ENCODE data around the gene ANKS6. TPM values are rescaled to one million over a fixed set of nuclear protein-coding genes. Genes with fewer than 3 reads are reported as not detected.

The ANKS6 gene
- 37.8 TPM for polyA plus RNA-seq (2012; ENCODE audit: insufficient read depth, insufficient read length)

DNA sequence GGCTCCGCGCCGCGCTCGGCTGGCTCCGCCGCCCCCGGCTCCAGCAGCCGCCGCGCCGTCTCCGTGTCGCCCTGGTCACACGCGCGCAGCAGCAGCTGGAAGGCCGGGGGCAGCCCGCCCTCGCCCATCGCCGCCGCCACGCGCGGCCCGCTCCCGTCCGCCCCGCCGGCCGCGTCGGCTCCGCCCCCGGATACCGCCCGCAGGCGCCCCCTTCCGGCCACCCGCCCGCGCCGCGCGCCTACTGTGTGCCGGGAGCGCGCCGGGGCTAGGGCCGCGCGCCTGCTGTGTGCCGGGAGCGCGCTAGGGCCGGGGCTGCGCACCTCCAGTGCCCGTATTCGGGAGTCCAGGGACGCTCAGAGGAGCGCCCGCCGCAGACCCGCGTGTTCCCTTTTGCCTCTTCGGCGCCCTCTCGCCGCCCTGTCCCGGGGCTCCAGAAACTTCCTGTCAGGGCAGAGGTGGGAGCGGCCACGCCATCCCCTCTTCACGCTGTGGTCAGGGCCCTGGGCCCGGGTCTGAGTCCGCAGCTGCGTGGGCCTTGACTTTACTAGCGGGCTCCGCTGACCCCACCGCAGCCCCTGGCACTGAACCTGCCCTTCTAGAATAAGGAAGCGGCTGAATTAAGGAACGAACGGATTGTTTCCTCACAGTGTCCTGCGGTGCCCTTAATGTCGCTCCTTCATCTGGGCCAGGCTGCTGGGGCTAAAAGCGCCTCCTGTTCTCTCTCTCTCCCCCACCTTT is at the start of gene ANKS6:
ANKS6 (minus strand) TSS at position 192 of the 738 bp plus-strand sequence; CDS start at position 128, 64 bp downstream.
- peak within 1 kb of the TSS; percentile 57 for H3K4me3 ChIP-seq (ENCODE audit: low read length)
- peak; percentile 52 for DNase-seq (ENCODE audit: low read depth, low spot score)

DNA sequence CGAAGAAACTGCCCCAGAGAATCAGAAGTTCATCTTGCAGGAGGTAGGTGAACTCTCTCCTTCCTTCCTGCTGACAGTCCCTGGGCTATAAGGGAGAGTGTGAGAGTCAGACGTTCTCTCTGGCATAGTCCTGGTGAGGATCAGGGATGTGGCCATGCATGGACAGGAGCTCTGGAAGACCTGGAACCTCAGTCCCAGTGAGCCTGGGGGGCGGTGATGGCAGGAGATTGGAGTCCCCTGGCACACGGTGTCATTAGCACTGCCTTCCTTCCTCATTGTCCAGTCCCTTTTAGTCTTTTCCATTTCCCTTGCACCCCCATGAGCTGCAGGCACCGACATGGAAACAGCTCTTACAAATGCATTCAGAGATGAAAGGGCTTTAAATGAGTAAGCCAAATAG is 49.7 kb upstream of the ANKS6 start:
- no peak overlapping the region for H3K4me3 ChIP-seq (ENCODE audit: low read length)
- DNase-seq (ENCODE audit: low read depth, low spot score), result no peak

- DNase-seq (ENCODE audit: low read depth, low spot score), result no peak
- no peak overlapping the region for H3K4me3 ChIP-seq (ENCODE audit: low read length)
Observed at GRCh38 chr9:98842510-98842909, 46.2 kb upstream of the ANKS6 start.

- DNase-seq (ENCODE audit: low read depth, low spot score), result no peak
- no peak overlapping the region for H3K4me3 ChIP-seq (ENCODE audit: low read length)
Observed at GRCh38 chr9:98839724-98840123, 43.4 kb upstream of the ANKS6 start.

- H3K4me3 ChIP-seq (ENCODE audit: low read length), result no peak overlapping the region
- no peak for DNase-seq (ENCODE audit: low read depth, low spot score)
Observed at GRCh38 chr9:98838868-98839565, 42.7 kb upstream of the ANKS6 start.

- no peak for DNase-seq (ENCODE audit: low read depth, low spot score)
- no peak overlapping the region for H3K4me3 ChIP-seq (ENCODE audit: low read length)
Observed at GRCh38 chr9:98838155-98838867, 42.0 kb upstream of the ANKS6 start.

GRCh38 chr9:98837516-98837915 is 41.2 kb upstream of the ANKS6 start:
- no peak overlapping the region for H3K4me3 ChIP-seq (ENCODE audit: low read length)
- DNase-seq (ENCODE audit: low read depth, low spot score), result no peak

- H3K4me3 ChIP-seq (ENCODE audit: low read length), result no peak overlapping the region
Observed at GRCh38 chr9:98836206-98836605, 39.9 kb upstream of the ANKS6 start.

GRCh38 chr9:98834386-98834785 is 38.0 kb upstream of the ANKS6 start:
- no peak for DNase-seq (ENCODE audit: low read depth, low spot score)
- H3K4me3 ChIP-seq (ENCODE audit: low read length), result no peak overlapping the region

More at GRCh38 chr9:98836206-98836605, 39.9 kb upstream of the ANKS6 start:
- DNase-seq (ENCODE audit: low read depth, low spot score), result no peak

DNA sequence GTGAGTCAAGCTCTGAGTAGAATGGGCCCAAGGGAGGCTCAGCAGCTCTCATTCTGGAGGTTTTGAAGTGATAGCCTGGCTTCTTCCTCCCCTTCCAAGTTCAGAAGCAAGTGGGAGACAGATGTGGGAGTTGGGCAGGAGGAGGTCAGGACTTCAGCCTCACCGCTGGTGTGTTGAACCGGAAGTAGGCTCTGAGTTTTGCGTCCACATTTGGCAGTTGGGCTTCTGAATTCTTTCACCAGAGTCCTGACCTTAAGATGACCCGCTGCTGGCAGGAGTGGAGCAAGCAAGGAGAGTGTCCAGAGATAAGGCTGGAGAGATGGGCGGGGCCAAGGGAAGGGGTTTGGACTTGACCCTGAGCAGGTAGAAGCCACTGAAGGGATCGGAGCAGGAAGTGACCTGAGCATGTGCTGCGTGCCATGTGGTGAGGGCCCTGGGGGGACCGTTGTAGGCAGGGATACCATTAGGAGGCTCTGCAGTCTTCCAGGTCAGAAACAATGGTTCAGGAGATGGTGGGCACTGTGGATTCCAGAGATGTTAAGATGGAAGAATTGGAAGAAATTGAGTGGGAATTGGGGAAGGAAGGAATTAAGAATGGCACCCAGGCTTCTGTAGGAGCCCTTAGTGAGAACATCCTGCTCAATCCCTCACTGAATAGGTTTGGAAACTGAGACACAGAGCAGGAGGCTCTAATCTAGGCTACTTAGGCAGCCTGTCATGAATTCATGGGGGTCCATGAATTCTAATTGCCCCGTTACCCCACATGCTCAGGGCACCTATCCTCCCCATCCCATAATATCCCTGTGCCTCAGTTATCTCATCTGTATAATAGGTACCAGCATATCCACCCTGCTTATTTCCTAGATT is 37.0 kb upstream of the ANKS6 start:
- no peak for DNase-seq (ENCODE audit: low read depth, low spot score)

GRCh38 chr9:98832768-98833089 is 36.4 kb upstream of the ANKS6 start:
- H3K4me3 ChIP-seq (ENCODE audit: low read length), result no peak overlapping the region
- DNase-seq (ENCODE audit: low read depth, low spot score), result no peak

More for the DNA sequence above, 37.0 kb upstream of the ANKS6 start:
- no peak overlapping the region for H3K4me3 ChIP-seq (ENCODE audit: low read length)

DNA sequence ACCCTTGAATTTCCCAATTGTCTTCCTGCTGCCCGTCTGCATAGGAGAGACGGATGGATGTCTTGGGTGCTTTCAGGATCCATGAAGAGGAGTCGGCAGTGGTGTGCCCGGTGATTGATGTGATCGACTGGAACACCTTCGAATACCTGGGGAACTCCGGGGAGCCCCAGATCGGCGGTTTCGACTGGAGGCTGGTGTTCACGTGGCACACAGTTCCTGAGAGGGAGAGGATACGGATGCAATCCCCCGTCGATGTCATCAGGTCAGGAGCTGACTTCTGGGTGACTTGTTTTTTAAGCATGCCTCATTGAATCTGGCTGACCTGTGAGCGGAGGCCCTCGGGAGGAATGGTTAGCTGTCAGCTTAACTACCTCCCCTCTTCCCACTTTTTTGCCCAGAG is 35.3 kb upstream of the ANKS6 start:
- DNase-seq (ENCODE audit: low read depth, low spot score), result no peak
- no peak overlapping the region for H3K4me3 ChIP-seq (ENCODE audit: low read length)

DNA sequence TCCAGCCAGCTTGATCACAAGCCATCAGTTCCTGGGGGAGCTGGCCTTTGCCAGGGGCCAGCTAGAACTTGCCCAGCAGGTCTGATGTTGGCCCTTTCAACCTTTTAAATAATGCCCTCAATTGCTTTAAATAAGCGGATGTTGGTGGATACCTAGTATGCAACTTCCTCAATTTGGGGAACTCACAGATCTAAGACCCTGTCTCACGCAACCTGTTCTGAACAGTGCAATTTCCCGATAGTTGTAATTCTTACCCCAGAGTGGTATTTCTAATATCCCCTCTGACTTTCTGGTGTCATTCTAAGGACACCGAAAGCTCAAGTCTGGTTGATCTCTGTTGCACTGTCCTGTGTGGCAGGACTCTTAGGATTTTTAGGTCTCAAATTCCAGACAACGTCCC is 34.2 kb upstream of the ANKS6 start:
- DNase-seq (ENCODE audit: low read depth, low spot score), result no peak
- no peak overlapping the region for H3K4me3 ChIP-seq (ENCODE audit: low read length)

GRCh38 chr9:98829766-98830165 is 33.4 kb upstream of the ANKS6 start:
- DNase-seq (ENCODE audit: low read depth, low spot score), result no peak
- no peak overlapping the region for H3K4me3 ChIP-seq (ENCODE audit: low read length)

- no peak overlapping the region for H3K4me3 ChIP-seq (ENCODE audit: low read length)
- no peak for DNase-seq (ENCODE audit: low read depth, low spot score)
Observed at GRCh38 chr9:98826716-98827115, 30.4 kb upstream of the ANKS6 start.

DNA sequence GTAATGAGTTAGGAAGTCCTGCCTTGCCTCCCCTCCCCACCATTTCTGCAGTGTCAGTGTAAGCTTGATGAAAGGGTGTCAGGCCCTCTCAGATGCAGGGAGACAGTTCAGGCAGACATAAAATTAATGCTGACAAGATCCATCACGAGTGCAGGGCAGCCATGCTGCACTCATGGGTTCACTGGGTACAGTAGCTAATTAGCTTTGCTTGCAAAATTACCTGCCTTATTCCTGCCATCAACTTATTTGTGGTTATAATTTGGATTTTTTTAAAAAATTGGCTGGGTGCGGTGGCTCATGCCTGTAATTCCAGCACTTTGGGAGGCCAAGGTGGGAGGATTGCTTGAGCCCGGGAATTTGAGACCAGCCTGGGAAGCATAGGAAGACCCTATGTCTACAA is 29.1 kb upstream of the ANKS6 start:
- no peak overlapping the region for H3K4me3 ChIP-seq (ENCODE audit: low read length)
- no peak for DNase-seq (ENCODE audit: low read depth, low spot score)

GRCh38 chr9:98823666-98824334 is 27.4 kb upstream of the ANKS6 start:
- DNase-seq (ENCODE audit: low read depth, low spot score), result no peak
- no peak overlapping the region for H3K4me3 ChIP-seq (ENCODE audit: low read length)

GRCh38 chr9:98822661-98823060 is 26.3 kb upstream of the ANKS6 start:
- no peak overlapping the region for H3K4me3 ChIP-seq (ENCODE audit: low read length)
- no peak for DNase-seq (ENCODE audit: low read depth, low spot score)

DNA sequence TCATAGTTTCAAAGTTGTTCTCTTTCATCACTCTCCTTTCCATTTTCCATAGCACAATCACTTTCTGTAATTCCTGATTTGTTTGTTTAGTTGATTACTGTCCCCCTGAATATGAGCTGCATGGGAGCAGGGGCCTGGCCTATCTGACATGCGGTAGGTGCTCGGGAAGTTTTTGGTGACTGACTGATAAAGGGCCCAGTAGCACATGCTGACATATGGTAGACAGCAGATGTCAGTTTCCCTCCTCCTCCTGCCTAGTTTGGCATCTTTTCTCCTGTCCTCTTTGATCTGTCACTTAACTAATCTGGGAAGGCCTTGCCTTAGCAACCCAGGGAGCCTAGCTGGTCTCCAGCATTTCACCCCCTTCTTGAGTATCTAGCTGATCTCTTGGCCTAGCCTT is 25.5 kb upstream of the ANKS6 start:
- no peak for DNase-seq (ENCODE audit: low read depth, low spot score)

More for the DNA sequence above, 25.5 kb upstream of the ANKS6 start:
- H3K4me3 ChIP-seq (ENCODE audit: low read length), result no peak overlapping the region
